HL-60 (cell line): ENCODE results near the gene QPCT.

Source experiments
- DNase-seq, 2 experiments: peaks; one replicate each; pipeline ENCODE4 v3.0.0-alpha.2; 2010 to 2020; ENCODE audit warnings: low read depth in 1 of 2, low spot score in 1 of 2
- H3K27ac ChIP-seq: fragments of 250-450 bp; sonication (Bioruptor Pico); replicated peaks from 2 replicates; pipeline ENCODE4 v1.5.1; 2020; ENCODE audit warnings: mild to moderate bottlenecking, moderate library complexity
- H3K27me3 ChIP-seq: fragments of 250-450 bp; sonication (Bioruptor Pico); 2 replicates; pipeline ENCODE4 v1.5.1; 2021; ENCODE audit warnings: mild to moderate bottlenecking, moderate library complexity; ENCODE audit not compliant: insufficient read depth, poor library complexity, severe bottlenecking
- H3K4me3 ChIP-seq: replicated peaks from 2 replicates; pipeline ENCODE4 v1.5.1; 2011; ENCODE audit warnings: mild to moderate bottlenecking, control low read depth, low read length; ENCODE audit not compliant: insufficient read depth
- CTCF ChIP-seq: IDR thresholded peaks from one replicate; pipeline ENCODE4 v1.5.1; 2011; ENCODE audit warnings: low read length, control low read depth, inconsistent platforms; ENCODE audit not compliant: insufficient read depth
- GABPA ChIP-seq: IDR thresholded peaks from 2 replicates; pipeline ENCODE4 v1.6.1; 2012; ENCODE audit warnings: low read depth
- POLR2AphosphoS5 ChIP-seq: IDR thresholded peaks from 2 replicates; pipeline ENCODE4 v1.6.1; 2012; ENCODE audit warnings: low read depth
- REST ChIP-seq: IDR thresholded peaks from 2 replicates; pipeline ENCODE4 v1.6.1; 2012; ENCODE audit warnings: low read depth; ENCODE audit not compliant: insufficient replicate concordance
- SPI1 ChIP-seq: IDR thresholded peaks from 2 replicates; pipeline ENCODE4 v1.6.1; 2012; ENCODE audit warnings: low read depth, mild to moderate bottlenecking, borderline replicate concordance

Gene QPCT

GRCh38 chr2:37348155-37348554 lies 3.7 kb downstream of the QPCT start:
- no peak for DNase-seq
- Histone ChIP-seq H3K27ac (no peak overlapping the region), H3K4me3 (no peak overlapping the region), H3K27me3 (no peaks in the 10 kb centered on the region)
- TF ChIP-seq POLR2AphosphoS5 (no peak), GABPA (no peak), SPI1 (no peak), REST (no peak), CTCF (no peak)

GRCh38 chr2:37349231-37349860 lies 4.9 kb downstream of the QPCT start:
- DNase-seq = peak in 1 of 2 experiments; percentile 35
- no peak overlapping the region for H3K27ac ChIP-seq
- TF ChIP-seq CTCF (no peak), REST (no peak), POLR2AphosphoS5 (no peak), GABPA (no peak), SPI1 (no peak)
- no peak overlapping the region for H3K4me3 ChIP-seq
- H3K27me3 ChIP-seq = no peaks in the 10 kb centered on the region

- no peak for TF ChIP-seq REST
These were observed 5.6 kb downstream of the QPCT start for GRCh38 chr2:37350034-37350433.

GRCh38 chr2:37354531-37354930 lies 10.1 kb downstream of the QPCT start:
- TF ChIP-seq POLR2AphosphoS5 (no peak), GABPA (no peak), CTCF (no peak), SPI1 (no peak), REST (no peak)
- no peak overlapping the region for H3K4me3 ChIP-seq
- no peaks in the 10 kb centered on the region for H3K27me3 ChIP-seq
- no peak for DNase-seq
- H3K27ac ChIP-seq = no peak overlapping the region

More at GRCh38 chr2:37350034-37350433, 5.6 kb downstream of the QPCT start:
- Histone ChIP-seq H3K4me3 (no peak overlapping the region), H3K27ac (no peak overlapping the region), H3K27me3 (no peaks in the 10 kb centered on the region)
- peak in 1 of 2 experiments; percentile 21 for DNase-seq
